ENCODE measurements around the gene TMEM154. TPM values are rescaled to one million over a fixed set of nuclear protein-coding genes. Genes with fewer than 3 reads are reported as not detected.

TMEM154 gene
- total RNA-seq, 5 donors from 2014 or later (not counting 1 experiment from before 2014, with no cell fraction given) = 19.3 to 28.5 (median 24.6) TPM

DNA sequence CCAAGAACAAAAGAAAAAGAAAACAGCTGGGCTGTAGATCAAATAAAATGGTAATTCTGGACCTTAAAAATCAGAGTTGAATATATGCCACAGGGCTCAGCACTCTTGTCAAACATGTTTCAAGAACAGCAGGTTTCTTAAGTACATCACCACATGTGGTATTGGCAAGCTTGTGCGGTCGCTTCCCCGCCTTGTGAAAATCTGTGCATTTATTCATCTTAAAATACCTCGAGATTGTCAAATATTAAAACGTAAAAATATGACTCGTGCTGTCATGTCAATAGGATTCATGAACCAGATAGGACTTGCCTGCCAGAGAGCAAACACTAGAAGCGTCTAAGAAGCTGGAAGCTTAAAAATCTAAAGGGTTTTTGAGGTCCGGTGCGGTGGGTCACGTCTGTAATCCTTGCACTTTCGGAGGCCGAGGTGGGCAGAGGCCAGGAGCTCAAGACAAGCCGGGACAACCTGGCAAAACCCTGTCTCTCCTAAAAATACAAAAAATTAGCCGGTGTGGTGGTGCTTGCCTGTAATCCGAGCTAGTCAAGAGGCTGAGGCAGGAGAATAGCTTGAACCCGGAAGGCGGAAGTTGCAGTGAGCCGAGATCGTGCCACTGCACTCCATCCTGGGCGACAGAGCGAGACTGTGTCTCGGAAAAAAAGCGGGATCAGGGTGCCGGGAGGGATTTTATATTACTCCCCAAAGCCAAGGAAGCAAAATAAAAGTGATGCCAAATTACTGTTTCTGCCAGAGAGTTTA is 40.2 kb upstream of the TMEM154 start:
- CTCF ChIA-PET = interaction anchor here (0.6 to 1.1 kb wide), 2 partner anchors 76 to 218 kb away, joined by 3 to 4 read pairs; no protein-coding TSS in a partner anchor

DNA sequence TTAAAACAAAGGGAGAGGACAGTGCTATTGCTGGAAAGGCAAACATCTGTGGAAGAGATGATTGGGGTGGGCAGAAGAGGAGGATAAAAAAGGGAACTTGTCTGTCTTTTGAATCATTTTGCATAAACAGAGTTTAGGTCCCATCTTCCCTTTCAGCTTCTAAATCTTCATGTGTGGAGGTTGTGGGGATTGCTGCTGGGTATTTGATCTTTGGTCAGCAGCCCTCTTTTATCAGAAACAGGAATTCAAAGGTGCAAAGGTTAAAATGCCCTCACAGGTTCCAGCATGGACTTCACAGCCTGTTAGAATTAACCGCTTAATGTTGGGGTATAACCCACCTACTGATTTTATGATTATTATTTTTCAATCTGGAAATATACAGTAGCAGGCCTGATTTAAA is 39.5 kb upstream of the TMEM154 start:
- no peaks in the 10 kb centered on the region for H3K36me3 Mint-ChIP-seq
- H3K27ac Mint-ChIP-seq = no peak overlapping the region
- Histone ChIP-seq H3K4me1 (ENCODE audit: control insufficient read depth in 1 of 2, extremely low read depth in 1 of 2, insufficient read depth in 2 of 2, low read length in 2 of 2) (no peaks in the 10 kb centered on the region), H3K36me3 (ENCODE audit: control insufficient read depth in 2 of 2, extremely low read depth in 1 of 2, insufficient read depth in 1 of 2, low read length in 1 of 2) (no peaks in the 10 kb centered on the region), H3K4me3 (ENCODE audit: control insufficient read depth in 1 of 2, extremely low read depth in 1 of 2, low read length in 1 of 2) (no peak overlapping the region), H3K9me3 (no peaks in the 10 kb centered on the region), H3K27me3 (replicated peaks in 1 of 2; ENCODE audit: control insufficient read depth in 2 of 2, extremely low read depth in 1 of 2, insufficient read depth in 2 of 2, low read length in 1 of 2) (peaks cover 0 to 3% of the 10 kb centered on the region in 2 experiments), H3K27ac (ENCODE audit: low read length) (no peak overlapping the region)
- DNase-seq (no peak), ATAC-seq (replicated peaks in 1 of 4) (no peak)
- WGBS (ENCODE audit: insufficient coverage) = no CpG with 5 or more reads among the region's 1 CpG
- CTCF ChIA-PET = interaction anchor here (0.6 to 1.1 kb wide), 2 partner anchors 218 to 710 kb away, joined by 3 to 6 read pairs; no protein-coding TSS in a partner anchor
- H3K4me1 Mint-ChIP-seq = no peaks in the 10 kb centered on the region
- POLR2A ChIA-PET = no interaction called here
- H3K4me3 Mint-ChIP-seq = no peak overlapping the region
- peaks cover 7 to 18% (median 13%) of the 10 kb centered on the region in 3 donors for H3K9me3 Mint-ChIP-seq
- peaks cover 1 to 4% of the 10 kb centered on the region in 2 donors for H3K27me3 Mint-ChIP-seq

More for the DNA sequence above, 40.2 kb upstream of the TMEM154 start:
- H3K4me1 ChIP-seq (ENCODE audit: control insufficient read depth in 1 of 2, extremely low read depth in 1 of 2, insufficient read depth in 2 of 2, low read length in 2 of 2) = no peaks in the 10 kb centered on the region
- 92% methylated on average over 12 of the region's 24 CpGs for WGBS (ENCODE audit: insufficient coverage)
- H3K9me3 Mint-ChIP-seq = peaks cover 5 to 11% (median 8%) of the 10 kb centered on the region in 3 donors
- peaks cover 0 to 3% of the 10 kb centered on the region in 2 experiments for H3K27me3 ChIP-seq (replicated peaks in 1 of 2; ENCODE audit: control insufficient read depth in 2 of 2, extremely low read depth in 1 of 2, insufficient read depth in 2 of 2, low read length in 1 of 2)
- H3K9me3 ChIP-seq = no peaks in the 10 kb centered on the region
- ATAC-seq (replicated peaks in 1 of 4) = no peak
- no peak overlapping the region for H3K4me3 Mint-ChIP-seq
- POLR2A ChIA-PET = no interaction called here
- H3K27ac ChIP-seq (ENCODE audit: low read length) = no peak overlapping the region
- H3K4me3 ChIP-seq (ENCODE audit: control insufficient read depth in 1 of 2, extremely low read depth in 1 of 2, low read length in 1 of 2) = no peak overlapping the region
- H3K27ac Mint-ChIP-seq = no peak overlapping the region
- peaks cover 1 to 4% of the 10 kb centered on the region in 2 donors for H3K27me3 Mint-ChIP-seq
- H3K4me1 Mint-ChIP-seq = no peaks in the 10 kb centered on the region
- DNase-seq = no peak
- H3K36me3 ChIP-seq (ENCODE audit: control insufficient read depth in 2 of 2, extremely low read depth in 1 of 2, insufficient read depth in 1 of 2, low read length in 1 of 2) = no peaks in the 10 kb centered on the region
- H3K36me3 Mint-ChIP-seq = no peaks in the 10 kb centered on the region

DNA sequence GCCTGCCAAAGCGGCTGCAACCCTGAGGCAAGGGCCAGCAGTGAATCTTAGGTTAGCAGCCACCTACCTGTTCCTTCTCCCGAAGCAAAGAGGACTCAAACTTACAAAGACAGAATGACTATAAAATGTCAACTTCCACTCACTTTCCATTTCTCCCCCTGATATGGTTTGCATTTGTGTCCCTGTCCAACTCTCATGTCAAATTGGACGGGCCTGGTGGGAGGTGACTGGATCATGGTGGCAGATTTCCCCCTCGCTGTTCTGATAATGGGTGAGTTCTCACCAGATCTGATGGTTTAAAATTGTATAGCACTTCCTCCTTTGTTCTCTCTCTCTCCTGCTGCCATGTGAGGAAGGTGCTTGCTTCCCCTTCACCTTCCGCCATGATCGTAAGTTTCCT is 35.3 kb upstream of the TMEM154 start:
- ChIA-PET POLR2A (interaction anchor here in 1 of 2 donors (0.6 kb wide), 1 partner anchor 609 kb away, joined by 3 read pairs; no protein-coding TSS in a partner anchor), CTCF (no interaction called here)
- DNase-seq (no peak), ATAC-seq (replicated peaks in 1 of 4) (no peak)
- Mint-ChIP-seq H3K4me3 (no peak overlapping the region), H3K4me1 (no peaks in the 10 kb centered on the region), H3K36me3 (no peaks in the 10 kb centered on the region), H3K27ac (no peak overlapping the region), H3K9me3 (peaks cover 7 to 19% (median 13%) of the 10 kb centered on the region in 3 donors), H3K27me3 (peaks cover 0 to 1% of the 10 kb centered on the region in 2 donors)
- Histone ChIP-seq H3K36me3 (ENCODE audit: control insufficient read depth in 2 of 2, extremely low read depth in 1 of 2, insufficient read depth in 1 of 2, low read length in 1 of 2) (no peaks in the 10 kb centered on the region), H3K9me3 (no peaks in the 10 kb centered on the region), H3K27ac (ENCODE audit: low read length) (no peak overlapping the region), H3K4me3 (ENCODE audit: control insufficient read depth in 1 of 2, extremely low read depth in 1 of 2, low read length in 1 of 2) (no peak overlapping the region), H3K27me3 (replicated peaks in 1 of 2; ENCODE audit: control insufficient read depth in 2 of 2, extremely low read depth in 1 of 2, insufficient read depth in 2 of 2, low read length in 1 of 2) (no peaks in the 10 kb centered on the region), H3K4me1 (ENCODE audit: control insufficient read depth in 1 of 2, extremely low read depth in 1 of 2, insufficient read depth in 2 of 2, low read length in 2 of 2) (no peaks in the 10 kb centered on the region)
- WGBS (ENCODE audit: insufficient coverage) = 92% methylated on average over 2 of the region's 6 CpGs

DNA sequence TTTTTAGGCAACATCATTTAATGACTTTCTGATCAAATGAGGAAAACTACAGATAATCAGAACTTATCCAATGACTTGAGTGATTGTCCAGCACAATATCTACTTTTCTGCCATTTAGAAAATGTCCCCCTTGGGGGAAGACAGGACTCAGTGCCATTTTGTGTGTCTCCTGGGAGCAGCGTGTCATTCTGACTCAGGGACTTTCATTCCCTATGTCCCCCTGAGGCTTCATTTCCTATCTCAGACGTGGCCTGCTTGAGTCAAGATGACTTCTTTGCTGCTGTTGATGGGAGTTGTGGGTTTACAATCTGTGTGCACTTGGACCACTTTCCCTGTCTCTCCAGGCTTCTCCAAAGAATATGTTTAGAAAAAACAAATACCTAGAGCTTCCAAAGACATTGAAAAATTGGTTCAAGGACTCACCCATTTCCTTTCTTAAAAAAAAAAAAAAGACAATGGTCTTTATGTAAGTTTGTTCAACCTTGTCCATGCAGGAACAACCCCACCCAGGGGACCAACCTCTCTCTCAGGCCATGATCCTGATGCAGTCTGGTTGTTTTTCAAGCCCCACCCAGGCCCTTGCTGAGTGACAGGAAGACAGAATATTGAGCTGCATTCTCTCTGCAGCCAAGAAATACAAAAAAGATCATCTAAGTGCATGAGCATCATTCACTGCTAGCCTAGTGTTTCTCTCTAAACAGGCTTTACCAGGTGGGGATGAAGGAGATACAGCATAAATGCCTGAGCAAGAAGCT is 34.3 kb upstream of the TMEM154 start:
- ATAC-seq (replicated peaks in 1 of 4) (no peak), DNase-seq (no peak)
- H3K4me3 Mint-ChIP-seq = no peak overlapping the region
- Histone ChIP-seq H3K36me3 (ENCODE audit: control insufficient read depth in 2 of 2, extremely low read depth in 1 of 2, insufficient read depth in 1 of 2, low read length in 1 of 2) (no peaks in the 10 kb centered on the region), H3K9me3 (no peaks in the 10 kb centered on the region), H3K27me3 (replicated peaks in 1 of 2; ENCODE audit: control insufficient read depth in 2 of 2, extremely low read depth in 1 of 2, insufficient read depth in 2 of 2, low read length in 1 of 2) (no peaks in the 10 kb centered on the region), H3K27ac (ENCODE audit: low read length) (no peak overlapping the region), H3K4me1 (ENCODE audit: control insufficient read depth in 1 of 2, extremely low read depth in 1 of 2, insufficient read depth in 2 of 2, low read length in 2 of 2) (no peaks in the 10 kb centered on the region), H3K4me3 (ENCODE audit: control insufficient read depth in 1 of 2, extremely low read depth in 1 of 2, low read length in 1 of 2) (no peak overlapping the region)
- WGBS (ENCODE audit: insufficient coverage) = no CpG with 5 or more reads among the region's 2 CpGs
- peaks cover 0 to 1% of the 10 kb centered on the region in 2 donors for H3K27me3 Mint-ChIP-seq
- no peaks in the 10 kb centered on the region for H3K36me3 Mint-ChIP-seq
- POLR2A ChIA-PET = interaction anchor here in 1 of 2 donors (0.6 kb wide), 1 partner anchor 609 kb away, joined by 3 read pairs; no protein-coding TSS in a partner anchor
- peaks cover 7 to 19% (median 13%) of the 10 kb centered on the region in 3 donors for H3K9me3 Mint-ChIP-seq
- no peaks in the 10 kb centered on the region for H3K4me1 Mint-ChIP-seq
- CTCF ChIA-PET = interaction anchor here in 1 of 2 donors (0.5 kb wide), 1 partner anchor 35 kb away, joined by 3 read pairs; the partner anchor contains the start of gene TMEM154
- H3K27ac Mint-ChIP-seq = no peak overlapping the region

DNA sequence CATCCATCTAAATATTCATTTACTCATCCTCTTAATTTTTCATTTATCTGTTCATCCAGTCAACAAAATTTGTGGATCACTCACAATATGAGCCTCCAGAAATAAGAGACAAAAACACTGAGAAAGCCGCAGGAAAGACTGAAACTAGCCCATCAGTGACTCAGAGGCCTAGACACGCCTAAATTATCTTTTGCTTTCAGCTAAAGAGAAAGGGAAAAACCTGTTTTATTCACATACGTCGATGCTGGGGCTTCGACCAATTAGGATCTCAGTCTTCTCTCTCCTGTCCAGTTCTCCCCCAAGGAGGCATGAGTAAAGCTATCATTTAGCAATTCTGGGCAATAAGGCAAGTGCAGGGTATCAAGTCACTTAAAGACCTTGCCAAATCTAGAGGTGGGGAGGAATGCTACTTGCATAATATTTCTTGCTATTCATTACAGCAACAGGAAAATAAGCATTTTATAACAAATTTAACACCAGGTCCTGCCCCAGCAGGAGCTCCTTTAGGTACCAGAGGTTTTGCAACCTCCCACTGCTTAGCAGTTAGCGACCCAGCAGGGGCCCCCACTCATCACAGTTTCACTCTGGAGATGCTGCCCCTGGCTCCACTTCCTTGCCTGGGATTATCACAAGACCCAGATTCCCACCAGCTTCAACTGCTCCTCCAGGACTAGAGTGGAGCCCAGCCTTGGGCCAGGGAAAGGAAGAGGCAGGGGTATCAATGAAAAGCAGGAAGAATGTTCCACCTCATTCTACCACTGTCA is 30.1 kb upstream of the TMEM154 start:
- H3K27me3 ChIP-seq (replicated peaks in 1 of 2; ENCODE audit: control insufficient read depth in 2 of 2, extremely low read depth in 1 of 2, insufficient read depth in 2 of 2, low read length in 1 of 2) = no peaks in the 10 kb centered on the region
- POLR2A ChIA-PET = no interaction called here
- H3K27ac ChIP-seq (ENCODE audit: low read length) = no peak overlapping the region
- peaks cover 4 to 14% (median 9%) of the 10 kb centered on the region in 3 donors for H3K9me3 Mint-ChIP-seq
- no peak overlapping the region for H3K4me3 ChIP-seq (ENCODE audit: control insufficient read depth in 1 of 2, extremely low read depth in 1 of 2, low read length in 1 of 2)
- WGBS (ENCODE audit: insufficient coverage) = 61% methylated on average over 3 of the region's 6 CpGs
- CTCF ChIA-PET = no interaction called here
- peaks cover 2 to 4% of the 10 kb centered on the region in 2 donors for H3K27me3 Mint-ChIP-seq
- H3K36me3 ChIP-seq (ENCODE audit: control insufficient read depth in 2 of 2, extremely low read depth in 1 of 2, insufficient read depth in 1 of 2, low read length in 1 of 2) = no peaks in the 10 kb centered on the region
- no peak for ATAC-seq (replicated peaks in 1 of 4)
- peaks cover 5% of the 10 kb centered on the region for H3K36me3 Mint-ChIP-seq
- H3K4me3 Mint-ChIP-seq = no peak overlapping the region
- DNase-seq = no peak
- H3K4me1 Mint-ChIP-seq = no peaks in the 10 kb centered on the region
- H3K27ac Mint-ChIP-seq = no peak overlapping the region
- no peaks in the 10 kb centered on the region for H3K9me3 ChIP-seq
- H3K4me1 ChIP-seq (ENCODE audit: control insufficient read depth in 1 of 2, extremely low read depth in 1 of 2, insufficient read depth in 2 of 2, low read length in 2 of 2) = no peaks in the 10 kb centered on the region

DNA sequence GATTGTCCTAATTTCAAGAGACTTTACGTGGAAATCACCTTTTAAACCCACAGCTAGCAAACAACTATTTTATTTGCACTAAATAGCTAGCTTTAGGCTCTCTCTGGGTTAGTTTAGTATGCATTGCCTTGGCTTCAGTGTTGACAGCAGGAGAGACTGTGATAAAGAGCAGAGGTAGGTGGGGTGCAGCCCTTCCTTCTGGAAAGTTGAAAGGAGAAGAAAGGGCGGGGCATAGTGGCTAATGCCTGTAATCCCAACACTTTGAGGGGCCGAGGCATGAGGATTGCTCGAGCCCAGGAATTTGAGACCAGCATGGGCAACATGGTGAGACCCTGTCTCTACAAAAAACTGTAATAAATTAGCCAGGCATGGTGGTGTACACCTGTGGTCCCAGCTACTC is 29.0 kb upstream of the TMEM154 start:
- POLR2A ChIA-PET = no interaction called here
- Mint-ChIP-seq H3K9me3 (peaks cover 4 to 13% (median 8%) of the 10 kb centered on the region in 3 donors), H3K27me3 (peaks cover 3 to 4% of the 10 kb centered on the region in 2 donors), H3K36me3 (peaks cover 8% of the 10 kb centered on the region), H3K4me3 (no peak overlapping the region), H3K4me1 (no peaks in the 10 kb centered on the region), H3K27ac (no peak overlapping the region)
- H3K4me1 ChIP-seq (ENCODE audit: control insufficient read depth in 1 of 2, extremely low read depth in 1 of 2, insufficient read depth in 2 of 2, low read length in 2 of 2) = no peaks in the 10 kb centered on the region
- ATAC-seq (replicated peaks in 1 of 4) (no peak), DNase-seq (no peak)
- H3K27ac ChIP-seq (ENCODE audit: low read length) = no peak overlapping the region
- WGBS (ENCODE audit: insufficient coverage) = 71% methylated on average over 1 of the region's 4 CpGs
- CTCF ChIA-PET = no interaction called here
- H3K27me3 ChIP-seq (replicated peaks in 1 of 2; ENCODE audit: control insufficient read depth in 2 of 2, extremely low read depth in 1 of 2, insufficient read depth in 2 of 2, low read length in 1 of 2) = no peaks in the 10 kb centered on the region
- H3K4me3 ChIP-seq (ENCODE audit: control insufficient read depth in 1 of 2, extremely low read depth in 1 of 2, low read length in 1 of 2) = no peak overlapping the region
- H3K9me3 ChIP-seq = no peaks in the 10 kb centered on the region
- no peaks in the 10 kb centered on the region for H3K36me3 ChIP-seq (ENCODE audit: control insufficient read depth in 2 of 2, extremely low read depth in 1 of 2, insufficient read depth in 1 of 2, low read length in 1 of 2)
